GM12891 (cell line): Measurements from ENCODE around the gene SLC8A3. TPM values are rescaled to one million over a fixed set of nuclear protein-coding genes. Genes with fewer than 3 reads are reported as not detected.
"Not testable (repeated sequence)": the region's sequence is repeated elsewhere in the genome, so short reads cannot be mapped to it uniquely, and the experiment has no call there.

Experiments
- DNase-seq: peaks from one replicate; pipeline ENCODE4 v3.0.0; 2011; ENCODE audit warnings: low spot score; ENCODE audit not compliant: insufficient read length
- FAIRE-seq: peaks from 2 replicates; lab custom pipeline; 2011; peaks lifted over from hg19 to GRCh38; lab: Jason Lieb, UNC
- PAX5 ChIP-seq: IDR thresholded peaks from 2 replicates; pipeline ENCODE4 v1.6.1; 2011; ENCODE audit warnings: low read length, moderate library complexity, mild to moderate bottlenecking; ENCODE audit not compliant: insufficient read depth, severe bottlenecking
- POLR2A ChIP-seq: IDR thresholded peaks from 2 replicates; pipeline ENCODE4 v1.6.1; 2011; ENCODE audit warnings: low read depth, low read length, control low read depth
- POLR2AphosphoS5 ChIP-seq: IDR thresholded peaks from 2 replicates; pipeline ENCODE4 v1.6.1; 2011; ENCODE audit warnings: low read depth, low read length, control low read depth
- POU2F2 ChIP-seq: IDR thresholded peaks from 2 replicates; pipeline ENCODE4 v1.6.1; 2011; ENCODE audit warnings: low read depth, mild to moderate bottlenecking, control low read depth, low read length, moderate library complexity
- SPI1 ChIP-seq: IDR thresholded peaks from 2 replicates; pipeline ENCODE4 v1.6.1; 2011; ENCODE audit warnings: low read depth, low read length, control low read depth
- TAF1 ChIP-seq: IDR thresholded peaks from 2 replicates; pipeline ENCODE4 v1.6.1; 2011; ENCODE audit warnings: low read depth, low read length, control low read depth
- polyA plus RNA-seq: library from polyadenylated mRNA; unstranded; fragments of >200 nt; gene quantifications from one replicate; pipeline ENCODE4 v1.2.1, GENCODE V29; 2012; ENCODE audit warnings: low read depth, missing spikeins, inconsistent platforms; ENCODE audit not compliant: missing spikeins

SLC8A3 gene
- 2.9 TPM for polyA plus RNA-seq

- no peak for TF ChIP-seq PAX5
- no peak for TF ChIP-seq POLR2AphosphoS5
- TF ChIP-seq TAF1: no peak
- TF ChIP-seq POU2F2: no peak
- no peak for TF ChIP-seq SPI1
- TF ChIP-seq POLR2A: no peak
- DNase-seq (peak; percentile 51), FAIRE-seq (peak; percentile 70)
These were observed at the start of gene SLC8A3 for GRCh38 chr14:70188659-70189455. Gene SLC8A3 (minus strand): TSS chr14:70188951. CDS start chr14:70168422, 20,529 bp downstream.

DNA sequence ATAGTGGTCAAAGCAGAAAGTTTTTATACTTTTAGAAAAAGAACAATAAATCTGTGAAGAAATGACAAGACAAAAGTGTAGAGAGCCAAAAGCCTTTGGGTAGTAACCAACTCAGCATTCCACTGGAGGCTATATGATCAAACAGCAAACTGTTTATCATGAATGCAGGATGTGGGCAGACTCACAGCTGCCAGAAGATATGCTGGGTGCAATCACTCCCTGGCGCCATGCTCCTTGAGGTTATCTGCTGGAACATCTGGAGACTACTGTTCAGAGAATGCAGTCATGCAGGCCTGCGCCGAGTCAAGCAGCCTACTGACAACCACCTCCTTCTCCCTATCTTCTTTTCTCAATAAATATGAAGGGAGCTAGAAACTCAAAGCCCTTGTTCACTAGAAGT, 49.0 kb upstream of the SLC8A3 start:
- no peak for TF ChIP-seq POLR2AphosphoS5
- no peak for TF ChIP-seq PAX5
- no peak for TF ChIP-seq POLR2A
- no peak for TF ChIP-seq POU2F2
- no peak for TF ChIP-seq TAF1
- no peak for TF ChIP-seq SPI1
- FAIRE-seq (no peak), DNase-seq (no peak)

GRCh38 chr14:70234066-70234950, 45.6 kb upstream of the SLC8A3 start:
- no peak for TF ChIP-seq TAF1
- no peak for TF ChIP-seq PAX5
- TF ChIP-seq POU2F2: no peak
- TF ChIP-seq POLR2AphosphoS5: no peak
- TF ChIP-seq SPI1: no peak
- no peak for TF ChIP-seq POLR2A
- DNase-seq: no peak
- no peak for FAIRE-seq

GRCh38 chr14:70231756-70232544, 43.2 kb upstream of the SLC8A3 start:
- peak; percentile 76 for TF ChIP-seq SPI1
- peak; percentile 57 for FAIRE-seq
- not testable (repeated sequence) for DNase-seq

GRCh38 chr14:70229877-70230640, 41.3 kb upstream of the SLC8A3 start:
- not testable (repeated sequence) for DNase-seq, FAIRE-seq

- DNase-seq (no peak), FAIRE-seq (no peak)
- TF ChIP-seq POLR2A (no peak), POLR2AphosphoS5 (no peak), POU2F2 (no peak), SPI1 (no peak)
These were observed 25.1 kb upstream of the SLC8A3 start for GRCh38 chr14:70213721-70214282.

DNA sequence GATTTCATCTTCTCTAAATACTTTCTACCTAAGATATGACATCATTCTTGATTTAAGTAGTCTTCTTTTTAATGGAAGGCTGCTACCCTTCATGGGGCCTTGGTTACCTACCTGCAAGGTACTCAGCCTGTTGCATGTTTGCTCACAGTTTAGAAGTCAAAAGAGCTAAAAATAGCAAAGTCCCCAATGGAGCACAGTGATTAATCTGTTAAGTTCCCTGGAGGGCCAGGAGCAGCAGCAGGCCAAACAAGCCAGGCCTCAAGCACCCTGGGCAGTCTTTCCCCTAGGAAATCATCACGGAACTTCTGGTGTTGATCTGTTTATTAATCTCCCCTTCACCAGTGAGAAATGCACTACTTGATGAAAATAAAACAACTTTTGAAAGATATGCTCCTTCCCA, 24.0 kb upstream of the SLC8A3 start:
- DNase-seq (no peak), FAIRE-seq (no peak)
- TF ChIP-seq TAF1 (no peak), PAX5 (no peak), POU2F2 (no peak), SPI1 (no peak), POLR2A (no peak), POLR2AphosphoS5 (no peak)

DNA sequence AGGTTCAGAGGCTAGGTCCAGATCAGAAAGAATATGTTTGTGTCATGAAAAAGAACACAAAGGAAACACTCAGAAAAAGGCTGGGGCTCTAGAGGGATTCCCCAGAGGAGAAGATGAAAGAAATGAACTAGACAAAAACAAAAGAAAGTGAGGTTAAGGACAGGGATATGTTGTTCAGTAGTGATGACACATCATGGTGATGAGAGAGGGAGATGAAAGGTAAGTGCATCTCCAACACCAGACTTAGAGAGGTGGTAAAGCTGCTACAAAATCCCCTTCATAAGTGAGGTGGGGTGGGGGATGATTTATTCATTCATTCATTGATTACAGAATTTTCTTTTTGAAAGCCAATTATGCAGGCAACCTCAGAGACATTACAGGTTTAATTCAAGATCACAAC, 19.6 kb upstream of the SLC8A3 start:
- TF ChIP-seq POLR2A (no peak), SPI1 (no peak), POU2F2 (no peak), TAF1 (no peak), PAX5 (no peak), POLR2AphosphoS5 (no peak)
- DNase-seq (no peak), FAIRE-seq (no peak)

DNA sequence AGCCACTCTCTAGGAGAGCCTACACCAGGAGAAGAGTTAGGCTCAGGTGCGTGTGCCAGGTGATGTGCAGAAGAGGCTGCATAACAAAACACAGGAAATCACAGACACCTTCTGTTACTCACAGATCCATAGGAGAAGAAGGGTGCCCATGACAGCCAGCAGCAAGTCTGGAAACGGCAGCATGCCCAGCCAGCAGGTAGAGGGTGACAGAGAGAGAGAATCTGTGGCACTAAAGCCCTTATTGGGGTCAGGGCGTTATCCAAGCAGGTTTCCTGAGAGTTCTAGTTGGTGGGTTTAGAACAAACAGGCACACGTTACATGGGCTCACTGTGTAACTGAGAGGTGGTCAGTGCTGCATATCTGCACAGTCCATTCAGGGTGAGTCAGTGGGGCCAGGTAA, 14.9 kb upstream of the SLC8A3 start:
- FAIRE-seq: no peak
- TF ChIP-seq TAF1 (no peak), POLR2AphosphoS5 (no peak), POLR2A (no peak), PAX5 (no peak), POU2F2 (no peak), SPI1 (no peak)
- DNase-seq: no peak
